ENCODE data around the gene LSM14A. TPM values are rescaled to one million over a fixed set of nuclear protein-coding genes. Genes with fewer than 3 reads are reported as not detected.
"Not testable (repeated sequence)": the region's sequence is repeated elsewhere in the genome, so short reads cannot be mapped to it uniquely, and the experiment has no call there.

The LSM14A gene
- polyA plus RNA-seq, 1 experiment: 97.0 TPM

DNA sequence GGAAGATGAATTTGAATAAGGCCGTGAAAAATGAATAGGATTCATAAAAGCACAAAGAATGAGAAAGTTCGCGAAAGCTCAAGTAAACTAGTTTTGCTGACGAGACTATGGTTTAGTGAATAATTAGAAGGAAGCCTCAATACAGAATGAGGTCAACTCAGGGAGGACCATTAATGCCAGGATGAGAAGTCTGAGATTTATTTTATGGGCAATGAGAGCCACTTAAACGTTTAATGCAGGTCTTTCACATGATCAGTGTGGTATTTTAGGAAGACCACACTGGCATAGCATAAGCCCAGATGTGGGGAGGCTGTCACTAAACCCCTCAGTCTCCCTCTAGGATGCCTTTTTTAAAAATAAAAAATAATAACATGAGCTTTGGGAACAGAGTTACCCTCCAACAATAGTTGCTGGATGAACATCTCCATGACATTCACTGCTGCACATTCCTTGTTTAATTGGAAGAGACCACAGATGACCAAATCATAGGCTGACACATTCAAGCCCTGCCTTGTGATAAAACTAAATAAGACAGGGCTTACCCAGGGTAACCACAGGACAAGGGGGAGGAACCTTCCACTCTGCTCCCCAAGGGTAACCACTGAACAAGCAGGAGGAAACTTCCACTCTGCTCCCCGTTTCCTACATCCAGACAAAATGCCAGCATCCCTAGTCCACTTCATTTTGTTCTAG is 43.6 kb upstream of the LSM14A start:
- Histone ChIP-seq H3K27ac (ENCODE audit: low read depth, low read length) (no peak overlapping the region), H3K4me3 (ENCODE audit: low read depth, low read length) (no peak overlapping the region), H3K9me3 (ENCODE audit: control insufficient read depth, insufficient read depth, low read length) (no peaks in the 10 kb centered on the region), H3K27me3 (ENCODE audit: control insufficient read depth, insufficient read depth, low read length) (peaks cover 6% of the 10 kb centered on the region)
- TF ChIP-seq, protein P1, sequence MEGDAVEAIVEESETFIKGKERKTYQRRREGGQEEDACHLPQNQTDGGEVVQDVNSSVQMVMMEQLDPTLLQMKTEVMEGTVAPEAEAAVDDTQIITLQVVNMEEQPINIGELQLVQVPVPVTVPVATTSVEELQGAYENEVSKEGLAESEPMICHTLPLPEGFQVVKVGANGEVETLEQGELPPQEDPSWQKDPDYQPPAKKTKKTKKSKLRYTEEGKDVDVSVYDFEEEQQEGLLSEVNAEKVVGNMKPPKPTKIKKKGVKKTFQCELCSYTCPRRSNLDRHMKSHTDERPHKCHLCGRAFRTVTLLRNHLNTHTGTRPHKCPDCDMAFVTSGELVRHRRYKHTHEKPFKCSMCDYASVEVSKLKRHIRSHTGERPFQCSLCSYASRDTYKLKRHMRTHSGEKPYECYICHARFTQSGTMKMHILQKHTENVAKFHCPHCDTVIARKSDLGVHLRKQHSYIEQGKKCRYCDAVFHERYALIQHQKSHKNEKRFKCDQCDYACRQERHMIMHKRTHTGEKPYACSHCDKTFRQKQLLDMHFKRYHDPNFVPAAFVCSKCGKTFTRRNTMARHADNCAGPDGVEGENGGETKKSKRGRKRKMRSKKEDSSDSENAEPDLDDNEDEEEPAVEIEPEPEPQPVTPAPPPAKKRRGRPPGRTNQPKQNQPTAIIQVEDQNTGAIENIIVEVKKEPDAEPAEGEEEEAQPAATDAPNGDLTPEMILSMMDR (IDR thresholded peaks at IDR 0.05; ENCODE audit: low read depth, low read length): no peak
- ChIA-PET POLR2A (no interaction called here), CTCF (interaction anchor here (0.7 to 2.2 kb wide), 3 partner anchors 16 to 572 kb away, joined by 3 to 9 read pairs (median 4); no protein-coding TSS in a partner anchor)
- DNase-seq (ENCODE audit: low read depth, low spot score): no peak

DNA sequence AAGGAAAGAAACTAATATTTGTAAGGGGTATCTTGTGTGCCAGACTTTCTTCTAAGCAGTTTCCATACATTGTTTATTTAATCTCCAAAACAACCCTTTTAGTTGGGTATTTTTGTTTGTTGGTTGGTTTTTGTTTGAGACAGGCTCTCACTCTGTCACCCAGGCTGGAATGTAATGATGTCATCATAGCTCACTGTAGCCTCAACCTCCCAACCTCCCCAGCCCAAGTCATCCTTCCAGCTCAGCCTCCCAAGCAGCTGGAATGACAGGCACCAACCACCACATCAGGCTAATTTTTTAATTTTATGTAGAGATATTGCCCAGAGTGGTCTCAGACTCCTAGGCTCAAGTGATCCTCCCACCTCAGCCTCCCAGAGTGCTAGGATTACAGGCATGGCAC is 41.2 kb upstream of the LSM14A start:
- POLR2A ChIA-PET: no interaction called here
- no peaks in the 10 kb centered on the region for H3K27me3 ChIP-seq (ENCODE audit: control insufficient read depth, insufficient read depth, low read length)
- H3K9me3 ChIP-seq (ENCODE audit: control insufficient read depth, insufficient read depth, low read length): no peaks in the 10 kb centered on the region
- no peak for DNase-seq (ENCODE audit: low read depth, low spot score)
- CTCF ChIA-PET: interaction anchor here (0.7 to 1.8 kb wide), 5 partner anchors 10 to 89 kb away, joined by 3 to 4 read pairs (median 4); no protein-coding TSS in a partner anchor
- TF ChIP-seq, protein P1 (IDR thresholded peaks at IDR 0.05; ENCODE audit: low read depth, low read length): no peak
- no peak overlapping the region for H3K4me3 ChIP-seq (ENCODE audit: low read depth, low read length)
- no peak overlapping the region for H3K27ac ChIP-seq (ENCODE audit: low read depth, low read length)

DNA sequence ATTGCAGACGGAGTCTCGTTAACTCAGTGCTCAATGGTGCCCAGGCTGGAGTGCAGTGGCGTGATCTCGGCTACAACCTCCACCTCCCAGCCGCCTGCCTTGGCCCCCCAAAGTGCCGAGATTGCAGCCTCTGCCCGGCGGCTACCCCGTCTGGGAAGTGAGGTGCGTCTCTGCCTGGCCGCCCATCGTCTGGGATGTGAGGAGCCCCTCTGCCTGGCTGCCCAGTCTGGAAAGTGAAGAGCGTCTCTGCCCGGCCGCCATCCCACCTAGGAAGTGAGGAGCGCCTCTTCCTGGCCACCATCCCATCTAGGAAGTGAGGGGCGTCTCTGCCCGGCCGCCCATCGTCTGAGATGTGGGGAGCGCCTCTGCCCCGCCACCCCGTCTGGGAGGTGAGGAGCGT is 40.2 kb upstream of the LSM14A start:
- POLR2A ChIA-PET; H3K9me3 ChIP-seq (ENCODE audit: control insufficient read depth, insufficient read depth, low read length); DNase-seq (ENCODE audit: low read depth, low spot score); H3K27ac ChIP-seq (ENCODE audit: low read depth, low read length); H3K4me3 ChIP-seq (ENCODE audit: low read depth, low read length); H3K27me3 ChIP-seq (ENCODE audit: control insufficient read depth, insufficient read depth, low read length): not testable (repeated sequence)
- CTCF ChIA-PET: interaction anchor here (1.1 to 1.8 kb wide), 3 partner anchors 14 to 90 kb away, joined by 4 read pairs; no protein-coding TSS in a partner anchor

DNA sequence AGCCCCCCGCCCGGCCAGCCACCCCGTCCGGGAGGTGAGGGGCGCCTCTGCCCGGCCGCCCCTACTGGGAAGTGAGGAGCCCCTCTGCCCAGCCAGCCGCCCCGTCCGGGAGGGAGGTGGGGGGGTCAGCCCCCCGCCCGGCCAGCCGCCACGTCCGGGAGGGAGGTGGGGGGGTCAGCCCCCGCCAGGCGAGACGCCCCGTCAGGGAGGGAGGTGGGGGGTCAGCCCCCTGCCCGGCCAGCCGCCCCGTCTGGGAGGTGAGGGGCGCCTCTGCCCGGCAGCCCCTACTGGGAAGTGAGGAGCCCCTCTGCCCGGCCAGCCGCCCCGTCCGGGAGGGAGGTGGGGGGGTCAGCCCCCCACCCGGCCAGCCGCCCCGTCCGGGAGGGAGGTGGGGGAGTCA is 39.6 kb upstream of the LSM14A start:
- H3K4me3 ChIP-seq (ENCODE audit: low read depth, low read length); H3K27ac ChIP-seq (ENCODE audit: low read depth, low read length); DNase-seq (ENCODE audit: low read depth, low spot score); H3K9me3 ChIP-seq (ENCODE audit: control insufficient read depth, insufficient read depth, low read length); POLR2A ChIA-PET; H3K27me3 ChIP-seq (ENCODE audit: control insufficient read depth, insufficient read depth, low read length); CTCF ChIA-PET: not testable (repeated sequence)

DNA sequence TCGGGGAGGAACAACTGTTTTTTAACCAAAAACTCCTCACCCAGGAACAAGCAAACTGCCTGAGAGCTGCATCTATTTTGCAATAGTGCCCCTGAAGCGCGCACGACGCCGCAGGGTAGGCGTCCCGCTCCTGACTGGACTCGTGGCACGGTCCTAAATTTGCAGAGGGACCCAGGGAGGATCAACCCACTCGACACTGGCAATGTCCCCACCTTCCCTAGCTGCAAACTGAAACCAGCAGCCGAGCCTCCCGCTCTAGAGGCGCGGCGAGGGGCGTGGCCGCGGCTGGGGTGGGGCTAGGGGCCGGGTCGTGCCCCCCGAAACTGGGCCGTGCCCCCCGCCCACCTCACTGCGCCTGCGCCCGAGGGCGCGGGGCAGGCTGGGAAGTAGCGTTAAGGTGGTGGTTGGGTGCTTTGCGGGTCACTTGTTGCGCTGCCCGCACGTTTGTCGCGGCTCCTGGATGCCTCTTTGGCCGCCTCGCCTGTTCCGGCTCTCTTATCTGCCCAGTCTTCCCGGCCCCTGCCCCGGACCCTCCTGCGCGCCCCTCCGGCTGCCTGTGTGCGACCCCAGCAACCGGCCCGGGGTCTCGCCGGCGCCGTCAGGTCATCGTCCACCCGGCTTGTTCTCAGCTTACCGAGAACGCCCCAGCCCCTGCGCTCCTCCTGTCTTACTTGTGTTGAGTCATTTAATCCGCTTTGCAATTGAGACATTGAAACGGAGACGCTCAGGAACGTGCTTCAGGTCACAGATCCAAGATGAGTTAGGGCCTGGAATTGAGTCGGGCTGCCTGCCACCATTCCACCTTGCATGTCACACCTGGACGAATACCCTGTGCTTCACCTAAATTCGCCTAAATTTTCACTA is 37.9 kb upstream of the LSM14A start:
- peak overlapping the region; percentile 77 for H3K4me3 ChIP-seq (ENCODE audit: low read depth, low read length)
- ChIA-PET CTCF (interaction anchor here (0.7 to 2.1 kb wide), 3 partner anchors 11 to 202 kb away, joined by 3 to 13 read pairs (median 4); no protein-coding TSS in a partner anchor), POLR2A (interaction anchor here (0.6 to 1.0 kb wide), 3 partner anchors 38 to 1054 kb away, joined by 3 to 5 read pairs (median 4); partner anchors contain the start of gene LSM14A)
- no peaks in the 10 kb centered on the region for H3K27me3 ChIP-seq (ENCODE audit: control insufficient read depth, insufficient read depth, low read length)
- H3K27ac ChIP-seq (ENCODE audit: low read depth, low read length): peak overlapping the region; percentile 68
- peak; percentile 16 for DNase-seq (ENCODE audit: low read depth, low spot score)
- TF ChIP-seq, protein P1 (IDR thresholded peaks at IDR 0.05; ENCODE audit: low read depth, low read length): no peak
- H3K9me3 ChIP-seq (ENCODE audit: control insufficient read depth, insufficient read depth, low read length): no peaks in the 10 kb centered on the region

All from AG04450 (cell line).